Right forelimb (tissue), 1 donor: Measurements from ENCODE around the gene ABCG2.

Experiments
- DNase-seq: peaks from one replicate; pipeline ENCODE4 v3.0.0-alpha.2; 2018

Gene ABCG2

DNA sequence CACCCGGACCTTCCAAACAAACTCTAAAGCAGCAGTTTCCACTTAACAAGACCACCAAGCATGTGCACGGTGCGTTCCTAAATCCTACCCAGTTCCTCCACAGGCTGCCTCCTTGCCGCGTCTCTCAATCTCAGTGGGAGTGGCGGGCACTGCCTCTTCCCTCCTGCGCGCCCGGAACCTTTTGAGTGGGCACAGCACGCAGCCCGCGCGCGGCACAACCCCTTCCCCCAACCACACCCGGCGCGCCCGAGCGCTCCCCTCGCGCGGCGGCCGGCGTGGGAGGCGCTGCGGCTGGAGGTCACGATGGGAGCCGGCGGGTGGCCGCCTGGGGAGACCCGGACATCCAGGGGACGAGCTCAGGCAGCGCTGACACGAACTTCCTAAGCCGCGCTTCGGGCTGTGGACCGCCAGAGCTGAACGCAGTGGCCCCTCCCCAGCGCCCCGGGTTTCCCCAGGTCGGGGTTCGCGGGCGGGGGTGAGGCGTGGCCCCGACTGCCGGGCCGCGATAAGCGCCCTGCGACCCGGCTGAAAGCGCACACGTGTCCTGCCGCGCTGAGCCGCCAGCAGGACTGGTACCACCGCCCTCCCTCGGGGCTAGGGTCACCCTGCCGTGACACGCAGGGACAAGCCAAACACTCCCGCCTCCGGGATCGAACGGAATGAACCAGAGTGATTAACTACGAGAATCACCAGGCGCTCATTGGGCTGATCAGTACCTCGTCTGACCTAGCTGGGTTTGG lies at the start of gene ABCG2:
ABCG2 (minus strand) TSS at position 151 of the 740 bp plus-strand sequence. CDS start 18,644 bp downstream, outside the sequence.
- DNase-seq: peak; percentile 58

DNA sequence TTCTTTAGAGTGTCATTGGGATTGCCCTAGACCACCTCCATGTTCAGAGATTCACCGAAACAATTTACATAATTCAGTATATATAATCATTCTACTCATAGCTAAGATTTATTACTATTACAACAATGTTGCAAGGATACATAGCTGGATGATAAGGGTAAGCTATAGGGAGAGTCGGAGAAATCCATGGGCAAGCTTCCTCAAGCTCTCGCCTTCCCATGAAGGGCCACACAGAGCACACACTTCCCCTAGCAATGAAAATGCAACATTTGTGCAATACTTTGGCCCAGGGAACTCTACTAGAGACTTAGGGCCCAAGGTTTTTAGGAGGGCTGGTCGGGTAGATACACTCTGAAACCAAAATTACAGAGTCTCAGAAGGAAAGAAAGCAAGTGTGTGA lies 49.7 kb upstream of the ABCG2 start:
- DNase-seq: no peak

DNA sequence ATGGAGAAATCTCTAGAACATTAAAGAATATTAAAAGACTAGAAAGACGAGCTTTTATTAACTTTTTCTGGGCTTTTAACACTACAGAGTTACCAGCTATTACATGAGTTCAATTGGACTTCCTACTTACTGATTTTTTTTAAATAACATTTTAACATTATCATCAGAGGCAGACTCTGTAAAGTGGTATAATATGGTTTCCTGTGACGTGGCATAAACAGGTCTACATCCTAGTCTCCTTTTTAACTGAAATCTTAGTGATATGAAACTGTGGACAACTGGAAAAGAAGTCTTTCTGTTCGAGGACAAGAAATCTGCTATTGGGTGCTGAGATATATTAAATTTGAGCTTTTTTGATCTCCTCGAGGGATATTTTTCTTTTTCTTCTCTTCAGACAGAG lies 48.7 kb upstream of the ABCG2 start:
- no peak for DNase-seq

DNA sequence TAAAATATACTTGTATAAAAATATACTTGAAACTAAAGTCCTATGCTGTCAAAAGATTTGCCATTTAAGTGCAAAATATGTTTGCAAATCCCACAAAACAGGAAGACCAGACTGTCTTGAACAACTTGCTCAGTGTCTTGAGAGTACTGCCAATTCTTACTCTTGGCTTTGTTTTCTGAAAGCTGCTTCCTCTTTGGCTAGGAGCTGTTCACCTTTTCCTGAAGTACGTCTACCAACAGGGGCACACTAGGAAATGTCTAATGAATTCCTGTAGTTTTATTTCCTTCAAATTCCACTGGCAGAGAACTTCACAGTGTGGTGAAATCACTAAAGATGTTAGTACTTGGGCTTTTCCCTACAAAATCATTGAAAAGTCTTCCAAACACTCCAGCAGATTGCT lies 46.4 kb upstream of the ABCG2 start:
- DNase-seq: no peak

DNA sequence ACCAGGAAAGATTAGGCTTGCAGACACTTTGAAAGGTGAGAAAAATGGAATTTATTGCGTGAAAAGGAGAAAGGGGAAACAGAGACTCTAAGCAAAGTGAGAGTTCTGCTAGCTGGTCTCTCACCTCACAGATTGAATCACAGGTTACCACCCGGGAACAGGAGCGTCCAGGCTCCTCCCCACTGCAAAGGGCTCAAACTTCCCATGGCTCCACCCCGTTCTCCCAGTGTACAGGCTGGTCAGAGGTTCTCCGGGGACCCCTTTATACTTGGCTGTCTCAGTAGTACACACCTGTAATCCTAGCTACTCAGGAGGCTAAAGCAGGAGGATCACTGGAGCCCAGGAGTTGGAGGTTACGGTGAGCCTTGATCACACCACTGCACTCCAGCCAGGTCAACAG lies 44.0 kb upstream of the ABCG2 start:
- no peak for DNase-seq

DNA sequence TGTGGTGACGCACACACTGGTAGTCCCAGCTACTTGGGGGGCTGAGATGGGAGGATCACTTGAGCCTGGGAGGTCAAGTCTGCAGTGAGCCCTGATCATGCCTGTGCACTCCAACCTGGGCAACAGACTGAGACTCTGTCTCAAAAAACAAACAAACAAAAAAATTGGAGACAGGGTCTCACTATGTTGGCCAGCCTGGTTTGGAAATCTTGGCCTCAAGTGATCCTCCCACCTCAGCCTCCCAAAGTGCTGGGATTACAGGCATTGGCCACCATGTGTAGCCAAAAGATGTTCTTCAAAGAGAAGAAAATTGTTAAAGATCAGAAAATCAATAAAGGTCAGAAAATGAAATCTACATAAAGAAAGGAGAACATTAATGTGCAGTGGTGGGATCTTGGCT lies 41.7 kb upstream of the ABCG2 start:
- DNase-seq: no peak

DNA sequence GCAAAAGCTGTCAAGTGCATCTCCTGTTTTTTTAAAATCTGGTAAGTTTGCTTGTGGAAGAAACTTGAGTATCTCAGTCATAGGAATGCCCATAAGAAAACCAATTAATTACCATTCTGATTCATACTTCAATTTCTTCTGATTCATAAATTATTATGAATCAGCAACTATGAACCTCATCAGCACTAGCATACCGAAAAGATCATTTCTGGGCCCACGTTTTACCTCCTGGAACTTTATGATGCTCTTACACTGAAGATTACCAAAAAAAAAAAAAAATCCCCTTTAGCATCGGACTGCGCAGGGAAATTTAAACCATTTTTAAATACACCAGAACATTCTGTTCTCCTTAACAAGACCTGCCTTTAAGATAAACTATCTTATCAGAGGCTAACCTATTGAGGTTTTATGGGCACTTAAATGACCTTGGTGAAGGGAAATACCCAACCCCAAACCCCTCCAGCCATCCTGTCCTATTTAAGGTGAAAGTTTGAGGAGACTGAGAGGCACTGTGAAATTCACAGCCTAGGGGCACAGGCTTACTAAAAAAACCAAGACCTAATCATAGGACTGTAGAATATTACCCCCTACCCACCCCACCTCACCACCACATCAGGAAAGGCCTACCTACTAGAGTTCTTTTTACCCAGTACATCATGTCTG lies 38.2 kb upstream of the ABCG2 start:
- no peak for DNase-seq

DNA sequence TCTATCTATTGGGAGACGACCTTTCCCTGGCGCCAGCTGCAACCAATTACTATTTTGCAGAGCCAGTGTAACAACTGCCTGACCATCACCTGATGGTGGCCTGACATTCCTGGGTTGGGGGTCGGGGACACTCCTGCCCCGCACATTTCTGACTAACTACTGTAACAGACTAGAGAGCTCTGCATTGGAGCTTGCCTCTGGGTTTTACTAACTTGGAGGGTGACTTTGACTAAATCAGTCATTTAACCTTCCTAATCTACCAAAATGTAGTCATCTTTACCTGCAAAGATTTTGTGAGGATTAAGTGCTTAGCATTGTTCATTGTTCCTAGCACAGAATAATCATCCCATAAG lies 37.5 kb upstream of the ABCG2 start:
- DNase-seq: no peak

DNA sequence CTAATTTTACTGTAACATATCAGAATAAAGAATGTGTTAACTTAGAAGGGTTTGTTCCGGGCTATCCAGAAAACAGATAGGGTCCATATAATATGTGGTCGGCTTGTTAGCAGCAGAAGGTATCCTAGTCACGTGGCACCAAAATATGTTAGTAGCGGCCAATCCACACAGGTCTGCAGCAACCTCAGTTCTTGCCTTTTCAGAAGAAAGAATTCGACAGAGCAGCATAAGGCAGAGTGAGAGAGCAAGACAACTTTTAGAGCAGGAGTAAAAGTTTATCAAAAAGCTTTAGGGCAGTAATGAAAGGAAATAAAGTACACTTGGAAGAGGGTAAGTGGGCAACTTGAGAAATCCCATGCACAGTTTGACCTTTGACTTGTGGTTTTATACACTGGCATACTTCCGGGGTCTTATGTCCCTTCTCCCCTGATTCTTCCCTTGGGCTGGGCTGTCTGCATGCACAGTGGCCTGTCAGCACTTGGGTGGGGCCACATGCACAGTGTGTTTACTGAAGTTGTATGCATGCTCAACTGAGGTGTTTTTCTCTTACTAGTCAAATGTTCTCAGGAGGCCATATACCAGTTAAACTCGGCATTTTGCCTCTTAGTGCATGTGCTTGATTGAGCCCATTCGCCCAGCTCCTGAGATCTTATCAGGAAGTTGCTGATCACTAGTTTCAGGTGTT lies 37.0 kb upstream of the ABCG2 start:
- no peak for DNase-seq

DNA sequence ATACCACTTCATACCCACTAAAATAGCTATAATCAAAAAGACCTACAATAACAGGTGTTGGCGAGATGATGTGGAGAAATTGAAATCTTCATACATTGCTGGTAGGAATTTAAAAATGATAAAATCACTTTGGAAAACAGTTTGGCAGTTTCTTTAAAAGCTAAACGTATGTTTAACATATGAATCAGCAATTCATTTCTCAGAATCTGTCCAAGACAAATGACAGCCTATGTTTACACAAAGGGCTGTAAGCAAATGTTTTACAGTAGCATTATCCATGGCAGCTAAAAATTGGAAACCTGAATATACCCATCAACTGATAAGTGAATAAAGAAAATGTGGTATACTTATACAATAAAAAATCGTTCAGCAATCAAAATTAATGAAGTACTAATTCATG lies 33.0 kb upstream of the ABCG2 start:
- no peak for DNase-seq

DNA sequence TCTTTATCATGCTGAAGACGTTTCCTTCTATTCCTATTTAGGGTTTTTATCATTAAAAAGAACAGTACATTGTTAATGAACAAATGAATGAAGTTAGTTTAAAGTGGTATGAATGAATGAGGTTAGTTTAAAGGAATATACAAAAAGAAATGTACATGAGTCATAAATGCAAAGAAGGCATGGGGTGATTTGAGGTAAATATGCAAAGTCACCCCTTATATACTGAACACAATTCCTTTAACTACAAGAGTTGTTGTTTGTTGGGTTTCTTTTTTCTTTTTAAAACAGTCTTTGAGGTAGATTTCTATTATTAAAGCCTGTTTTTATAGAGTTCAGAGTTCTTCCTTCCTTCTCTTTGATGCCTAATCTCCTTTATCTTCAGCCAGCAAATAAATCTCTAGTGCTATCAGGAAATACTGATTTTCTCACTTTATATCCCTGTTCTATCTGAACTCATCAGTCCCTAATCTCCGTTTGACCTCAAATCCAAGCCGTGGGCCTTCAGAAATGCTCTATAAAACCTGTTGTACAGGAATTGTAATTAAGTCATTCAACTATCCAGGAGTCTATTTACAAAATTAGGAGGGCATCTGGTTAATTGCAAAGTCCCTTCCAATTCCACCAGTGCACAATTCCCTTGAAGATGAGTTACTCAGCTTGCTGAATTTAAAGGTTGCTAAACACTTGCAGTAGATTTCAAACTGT lies 31.6 kb upstream of the ABCG2 start:
- DNase-seq: no peak

DNA sequence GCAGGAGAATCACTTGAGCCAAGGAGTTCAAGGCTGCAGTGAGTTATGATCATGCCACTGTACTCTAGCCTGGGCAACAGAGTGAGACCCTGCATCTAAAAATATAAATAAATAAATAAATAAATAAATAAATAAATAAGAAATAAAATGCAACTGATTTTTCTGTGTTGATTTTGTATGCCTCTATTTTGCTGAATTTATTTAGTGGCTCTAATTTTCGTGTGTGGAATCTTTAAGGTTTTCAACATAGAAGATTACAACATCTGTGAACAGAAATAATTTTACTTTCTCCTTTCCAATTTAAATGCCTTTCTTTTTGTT lies 30.9 kb upstream of the ABCG2 start:
- no peak for DNase-seq

DNA sequence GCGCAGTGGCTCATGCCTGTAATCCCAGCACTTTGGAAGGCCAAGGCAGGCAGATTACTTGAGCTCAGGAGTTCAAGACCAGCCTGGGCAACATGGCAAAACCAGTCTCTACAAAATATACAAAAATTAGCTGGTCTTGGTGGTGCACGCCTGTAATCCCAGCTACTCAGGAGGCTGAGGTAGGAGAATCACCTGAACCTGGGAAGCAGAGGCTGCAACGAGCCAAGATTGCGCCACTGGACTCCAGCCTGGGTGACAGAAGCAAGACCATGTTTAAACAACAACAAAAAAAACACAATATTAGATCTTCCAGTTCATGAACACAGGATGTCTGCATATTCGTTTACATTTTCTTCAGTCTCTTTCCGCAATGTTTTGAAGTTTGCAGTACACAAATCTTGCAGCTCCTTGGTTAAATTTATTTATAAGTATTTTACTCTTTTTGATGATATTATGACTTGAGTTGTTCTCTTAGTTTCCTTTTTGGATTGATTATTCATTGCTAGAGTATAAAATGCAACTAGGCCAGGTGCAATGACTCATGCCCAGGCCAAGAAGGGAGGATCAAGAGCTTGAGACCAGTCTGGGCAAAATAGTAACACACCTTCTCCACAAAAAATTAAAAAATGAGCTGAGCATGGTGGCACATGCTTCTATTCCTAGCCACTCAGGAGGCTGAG lies 30.4 kb upstream of the ABCG2 start:
- no peak for DNase-seq

DNA sequence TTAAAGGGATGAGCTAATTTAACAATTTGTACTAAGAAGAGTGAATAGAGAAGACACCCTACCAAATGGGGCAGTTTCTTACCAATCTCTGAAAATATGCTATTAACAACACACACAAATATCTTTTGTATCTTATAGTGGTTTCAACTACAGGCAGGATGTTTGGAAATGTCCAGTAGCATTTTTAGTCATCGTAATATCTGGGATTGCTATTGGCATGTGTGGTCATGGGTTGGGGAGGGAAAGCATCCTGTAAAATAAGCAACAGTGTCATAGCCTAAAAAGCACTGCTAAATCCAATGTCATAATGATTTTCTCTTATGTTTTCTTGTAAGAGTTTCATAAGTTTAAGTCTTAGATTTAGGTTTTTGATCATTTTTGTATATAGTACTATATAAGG lies 29.3 kb upstream of the ABCG2 start:
- DNase-seq: no peak

DNA sequence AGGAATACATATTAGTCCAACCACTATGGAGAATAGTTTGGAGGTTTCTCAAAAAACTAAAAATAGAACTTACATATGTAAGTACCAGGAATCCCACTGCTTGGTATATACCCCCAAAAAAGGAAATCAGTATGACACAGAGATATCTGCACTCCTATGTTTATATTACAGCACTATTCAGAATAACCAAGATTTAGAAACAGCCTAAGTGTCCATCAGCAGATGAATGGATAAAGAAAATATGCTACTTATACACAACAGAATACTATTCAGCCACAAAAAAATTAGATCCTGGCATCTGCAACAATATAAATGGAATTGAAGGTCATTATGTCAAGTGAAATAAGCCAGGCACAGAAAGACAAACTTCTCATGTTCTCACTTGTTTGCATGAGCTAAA lies 27.5 kb upstream of the ABCG2 start:
- no peak for DNase-seq

DNA sequence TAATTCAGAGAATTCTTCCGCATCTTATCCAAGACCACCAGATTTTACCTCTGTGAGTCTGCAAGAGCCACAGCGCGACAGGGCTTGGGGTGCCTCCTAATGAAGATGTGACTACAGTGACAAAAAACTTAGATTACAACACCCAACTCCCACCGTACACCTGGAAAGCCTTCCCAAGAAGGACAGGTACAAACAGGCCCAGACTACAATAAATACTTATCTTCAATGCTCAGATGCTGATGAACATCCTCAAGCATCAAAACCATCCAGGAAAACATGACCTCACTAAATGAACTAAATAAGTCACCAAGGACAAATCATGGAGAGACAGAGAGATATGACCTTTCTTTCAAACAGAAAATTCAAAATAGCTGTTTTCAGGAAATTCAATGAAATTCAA lies 20.8 kb upstream of the ABCG2 start:
- no peak for DNase-seq

DNA sequence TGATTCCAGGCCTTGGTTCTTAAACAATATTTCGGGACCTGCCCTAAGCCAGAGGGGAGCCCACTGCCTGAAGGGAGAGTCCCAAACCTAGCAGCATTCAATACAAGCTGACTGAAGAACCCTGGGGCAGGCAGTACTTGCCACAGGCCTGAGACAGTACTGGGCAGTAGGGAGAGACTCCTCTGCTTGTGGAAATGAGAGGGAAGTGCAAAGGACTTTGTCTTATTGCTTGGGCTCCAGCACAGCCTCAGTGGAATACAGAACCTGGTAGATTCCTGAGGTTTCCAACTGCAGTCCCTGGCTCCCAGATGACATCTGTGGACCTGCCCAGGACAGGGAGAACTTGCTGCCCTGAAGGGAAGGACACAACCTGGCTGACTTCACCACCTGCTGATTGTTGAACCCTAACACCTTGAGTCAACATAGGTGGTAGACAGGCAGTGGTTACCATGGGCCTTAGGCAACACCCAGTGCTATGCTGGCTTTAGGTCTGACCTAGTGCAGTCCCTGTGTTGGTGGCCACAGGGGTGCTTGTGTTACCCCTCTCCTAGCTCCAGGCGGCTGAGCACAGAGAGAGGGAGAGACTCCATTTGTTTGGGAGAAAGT lies 20.3 kb upstream of the ABCG2 start:
- DNase-seq: no peak

DNA sequence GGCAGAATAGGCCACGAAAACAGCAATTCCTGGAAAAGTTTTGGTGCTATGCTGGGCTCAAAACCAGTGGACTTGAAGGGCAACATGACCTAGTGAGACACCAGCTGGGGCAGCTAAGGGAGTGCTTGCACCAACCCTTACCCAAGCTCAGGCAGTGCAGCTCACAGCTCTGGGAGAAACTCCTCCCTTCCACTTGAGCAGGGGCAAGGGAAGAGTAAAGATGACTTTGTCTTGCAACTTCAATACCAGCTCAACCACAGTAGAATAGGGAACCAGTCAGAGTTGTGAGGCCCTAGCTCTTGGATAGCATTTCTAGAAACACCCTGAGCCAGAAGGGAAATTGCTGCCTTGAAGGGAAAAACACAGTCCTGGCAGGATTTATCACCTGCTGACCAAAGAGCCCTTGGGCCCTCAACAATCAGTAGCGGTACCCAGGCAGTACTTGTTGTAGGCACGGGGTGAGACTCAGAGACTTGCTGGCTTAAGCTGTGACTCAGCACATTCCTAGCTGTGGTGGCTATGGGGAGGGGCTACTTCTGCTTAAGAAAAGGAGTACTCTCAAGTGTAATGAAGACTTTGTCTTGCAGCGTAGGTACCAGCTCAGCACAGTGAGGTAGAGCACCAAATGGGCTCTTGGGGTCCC lies 19.7 kb upstream of the ABCG2 start:
- DNase-seq: no peak

DNA sequence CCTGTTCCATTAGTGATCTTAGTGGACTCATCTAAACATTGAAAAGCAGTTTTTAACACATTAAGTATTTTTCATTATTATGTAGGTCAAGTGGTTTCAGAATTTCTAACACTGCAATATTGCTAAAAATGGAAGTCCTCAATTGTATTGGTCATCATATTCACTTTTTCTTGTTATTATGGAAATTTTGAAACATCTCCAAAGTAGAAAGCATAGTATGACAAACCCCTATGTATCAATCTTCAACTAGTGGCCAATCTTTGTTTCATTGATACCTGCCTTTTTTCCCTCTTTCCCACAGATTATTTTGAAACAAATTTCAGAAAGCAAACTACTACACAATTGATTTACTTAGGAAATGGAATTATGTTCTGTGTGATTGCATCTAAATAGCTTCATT lies 14.5 kb upstream of the ABCG2 start:
- no peak for DNase-seq

DNA sequence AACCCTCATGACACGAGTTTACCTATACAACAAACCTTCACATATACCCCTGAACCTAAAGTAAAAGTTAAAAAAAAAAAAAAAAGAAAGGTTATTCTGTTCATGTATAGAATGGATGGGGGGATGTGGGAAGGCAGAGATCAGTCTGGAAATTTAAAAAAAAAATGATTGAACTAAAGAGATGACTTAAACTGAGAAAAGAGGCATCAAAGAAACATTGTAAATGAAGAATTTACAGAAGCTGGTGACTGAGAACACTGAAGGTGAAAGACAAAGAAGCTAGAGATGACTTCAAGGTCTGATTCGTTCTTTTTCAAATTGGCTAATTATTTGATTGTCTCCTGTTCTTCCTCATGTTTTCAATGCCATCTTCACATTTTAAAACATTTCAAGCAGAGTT lies 12.8 kb upstream of the ABCG2 start:
- DNase-seq: no peak

DNA sequence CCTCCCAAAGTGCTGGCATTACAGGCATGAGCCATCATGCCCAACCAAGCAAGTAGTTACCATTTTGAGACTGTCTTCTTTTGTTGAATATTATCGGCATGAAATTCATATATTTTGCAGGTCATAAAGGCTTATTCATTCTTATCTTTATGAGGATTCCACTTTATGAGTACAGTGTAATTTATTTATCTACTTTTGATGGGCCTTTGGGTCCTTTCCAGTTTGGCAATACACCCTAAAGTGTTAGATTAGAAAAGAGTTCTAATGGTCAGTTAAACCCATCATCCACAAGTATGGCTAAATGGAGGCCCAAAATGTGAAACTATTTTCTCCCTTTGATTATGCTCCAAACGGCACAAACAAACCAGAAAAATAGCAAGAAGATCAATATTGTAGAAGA lies 10.9 kb upstream of the ABCG2 start:
- DNase-seq: no peak

DNA sequence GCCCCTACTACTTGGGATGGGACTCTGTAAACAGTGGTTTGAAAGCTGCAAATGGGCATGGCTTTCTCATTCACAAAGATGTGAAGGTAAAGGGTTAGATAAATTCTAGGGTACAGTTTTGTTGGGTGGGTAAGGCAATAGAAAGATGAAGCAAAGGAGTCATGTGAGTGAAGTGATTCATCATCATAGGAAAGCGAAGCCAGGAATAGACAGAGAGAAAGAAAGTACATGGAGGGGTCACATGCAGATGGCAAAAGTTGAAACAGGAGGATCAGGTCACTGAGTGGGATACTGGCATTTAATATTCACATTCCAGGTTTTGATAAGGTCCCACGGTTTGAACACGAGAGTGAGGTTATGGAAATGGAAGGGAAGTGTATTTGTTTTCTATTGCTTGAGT lies 8.2 kb upstream of the ABCG2 start:
- DNase-seq: no peak
